Fibroblast of villous mesenchyme (primary cell): ENCODE measurements around the gene RSBN1L. TPM values are rescaled to one million over a fixed set of nuclear protein-coding genes. Genes with fewer than 3 reads are reported as not detected.
A peak's percentile ranks its signal among the peaks of the same experiment; 100 is the strongest.

Source experiments
- DNase-seq: peaks from one replicate; pipeline ENCODE4 v3.0.0-alpha.2; 2010; ENCODE audit warnings: low read depth
- H3K4me3 ChIP-seq: 2 replicates; pipeline ENCODE4 v1.5.1; 2011; ENCODE audit warnings: low read depth, mild to moderate bottlenecking, low read length
- total RNA-seq: library from RNA; depleted of rRNA; stranded (reverse); fragments of >200 nt; gene quantifications from 2 replicates; pipeline ENCODE4 v1.2.3, GENCODE V29; 2012
- TF ChIP-seq, protein P1 (sequence below): IDR thresholded peaks from 2 replicates; pipeline ENCODE4 v1.5.1; 2012; ENCODE audit warnings: low read depth, mild to moderate bottlenecking, low read length; ENCODE audit not compliant: insufficient read depth

The RSBN1L gene
- total RNA-seq, 1 donor, result 25.0 TPM

DNA sequence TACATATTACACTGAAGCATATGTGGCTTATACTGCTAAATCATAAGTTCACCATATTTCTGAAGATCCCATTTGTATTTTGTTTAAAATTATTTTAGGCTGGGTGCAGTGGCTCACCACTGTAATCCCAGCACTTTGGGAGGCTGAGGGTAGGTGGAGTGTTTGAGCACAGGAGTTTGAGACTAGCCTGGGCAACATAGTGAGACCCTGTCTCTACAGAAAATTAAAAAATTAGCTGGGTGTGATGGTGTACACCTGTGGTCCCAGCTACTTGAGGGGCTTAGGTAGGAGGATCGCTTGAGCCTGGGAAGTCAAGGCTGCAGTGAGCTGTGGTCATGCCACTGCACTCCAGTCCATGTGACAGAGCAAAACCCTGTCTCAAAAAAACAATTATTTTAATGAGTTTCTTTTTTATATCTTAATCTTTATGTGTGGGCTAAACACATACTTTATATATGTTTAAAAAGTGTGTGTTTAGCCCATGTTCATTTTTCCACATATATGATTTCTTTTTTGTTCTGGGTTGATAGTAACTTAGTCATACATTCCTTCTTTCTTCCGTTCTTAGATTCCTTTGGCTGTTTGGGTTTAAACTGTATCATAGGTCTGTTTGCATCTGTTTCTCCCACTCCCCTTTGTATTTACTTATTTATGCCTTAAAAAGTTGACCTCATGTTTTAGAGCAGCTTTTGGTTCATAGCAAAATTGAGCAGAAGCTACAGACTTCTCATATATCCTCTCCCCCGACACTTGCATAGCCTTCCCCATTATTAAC, 33.5 kb downstream of the RSBN1L start:
- DNase-seq, result peak; percentile 13
- TF ChIP-seq, protein P1, sequence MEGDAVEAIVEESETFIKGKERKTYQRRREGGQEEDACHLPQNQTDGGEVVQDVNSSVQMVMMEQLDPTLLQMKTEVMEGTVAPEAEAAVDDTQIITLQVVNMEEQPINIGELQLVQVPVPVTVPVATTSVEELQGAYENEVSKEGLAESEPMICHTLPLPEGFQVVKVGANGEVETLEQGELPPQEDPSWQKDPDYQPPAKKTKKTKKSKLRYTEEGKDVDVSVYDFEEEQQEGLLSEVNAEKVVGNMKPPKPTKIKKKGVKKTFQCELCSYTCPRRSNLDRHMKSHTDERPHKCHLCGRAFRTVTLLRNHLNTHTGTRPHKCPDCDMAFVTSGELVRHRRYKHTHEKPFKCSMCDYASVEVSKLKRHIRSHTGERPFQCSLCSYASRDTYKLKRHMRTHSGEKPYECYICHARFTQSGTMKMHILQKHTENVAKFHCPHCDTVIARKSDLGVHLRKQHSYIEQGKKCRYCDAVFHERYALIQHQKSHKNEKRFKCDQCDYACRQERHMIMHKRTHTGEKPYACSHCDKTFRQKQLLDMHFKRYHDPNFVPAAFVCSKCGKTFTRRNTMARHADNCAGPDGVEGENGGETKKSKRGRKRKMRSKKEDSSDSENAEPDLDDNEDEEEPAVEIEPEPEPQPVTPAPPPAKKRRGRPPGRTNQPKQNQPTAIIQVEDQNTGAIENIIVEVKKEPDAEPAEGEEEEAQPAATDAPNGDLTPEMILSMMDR, result no peak
- no peak overlapping the region for H3K4me3 ChIP-seq

DNA sequence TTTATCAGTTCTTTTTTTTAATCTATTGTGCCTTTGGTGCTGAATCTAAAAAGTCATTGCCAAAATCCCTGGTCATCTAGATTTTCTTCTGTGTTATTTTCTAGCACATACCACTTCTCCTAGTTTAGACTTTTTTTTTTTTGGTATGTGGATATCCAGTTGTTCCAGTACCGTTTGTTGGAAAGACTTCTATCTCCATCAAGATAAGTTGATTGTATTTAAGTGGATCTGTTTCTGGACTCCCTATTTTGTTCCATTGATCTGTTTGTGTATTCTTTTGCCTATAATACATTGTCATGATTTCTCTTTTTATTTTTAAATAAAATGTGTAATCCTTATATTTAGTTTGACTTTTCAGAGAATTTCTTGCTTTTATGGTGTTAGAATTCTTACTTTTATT, 35.5 kb downstream of the RSBN1L start:
- TF ChIP-seq, protein P1, result no peak
- DNase-seq, result no peak

DNA sequence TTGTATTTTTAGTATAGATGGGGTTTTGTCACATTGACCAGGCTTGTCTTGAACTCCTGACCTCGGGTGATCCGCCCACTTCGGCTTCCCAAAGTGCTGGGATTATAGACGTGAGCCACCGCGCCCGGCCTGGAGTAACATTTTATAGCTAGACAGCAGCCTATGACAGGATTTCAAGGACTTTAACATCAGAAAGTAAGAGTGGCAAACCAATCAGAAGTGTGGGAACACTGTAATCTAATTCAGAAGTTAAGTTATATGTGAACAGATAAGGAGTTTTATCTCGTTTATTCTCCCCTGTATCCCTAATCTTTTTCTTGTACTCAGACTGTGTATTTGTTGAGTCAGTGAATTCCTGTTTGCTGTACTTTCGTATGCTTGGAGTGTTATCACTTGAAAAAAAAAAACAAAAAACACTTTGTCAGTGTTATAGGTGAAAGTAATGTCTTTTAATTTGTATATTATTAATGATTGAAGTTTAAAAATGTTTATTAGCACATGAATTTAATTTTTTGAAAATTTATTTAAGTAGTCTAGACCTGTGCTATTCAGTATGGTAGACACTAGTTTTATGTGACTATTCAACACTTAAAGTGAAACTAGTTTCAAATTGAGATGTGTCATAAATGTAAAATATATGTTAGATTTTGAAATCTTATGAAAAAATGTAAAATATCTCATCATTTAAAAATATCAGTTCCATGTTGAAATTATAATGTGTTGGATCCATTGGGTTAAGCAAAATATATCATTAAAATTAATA, 38.6 kb downstream of the RSBN1L start:
- no peak overlapping the region for H3K4me3 ChIP-seq
- TF ChIP-seq, protein P1, result no peak
- DNase-seq, result peak; percentile 80

More for the DNA sequence above, 35.5 kb downstream of the RSBN1L start:
- H3K4me3 ChIP-seq, result no peak overlapping the region

DNA sequence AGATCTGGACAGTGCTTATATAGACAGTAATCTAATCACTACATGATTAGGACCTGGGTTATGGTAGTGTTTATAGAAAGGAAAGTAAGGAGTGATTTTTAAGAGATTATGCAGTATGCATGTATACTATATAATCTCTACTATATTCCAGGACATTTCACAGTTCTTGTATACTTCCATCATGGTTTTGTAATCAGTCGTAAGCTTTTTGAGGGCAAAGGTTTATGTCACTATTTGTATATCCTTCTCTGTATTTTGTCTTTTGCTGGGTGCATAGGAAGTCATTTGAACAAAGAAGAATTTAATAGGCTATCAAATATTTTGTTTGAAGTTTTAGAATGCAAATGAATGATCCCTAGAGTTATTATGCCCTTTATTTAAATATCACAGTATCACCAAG, 39.2 kb downstream of the RSBN1L start:
- TF ChIP-seq, protein P1, result no peak
- no peak overlapping the region for H3K4me3 ChIP-seq
- peak; percentile 48 for DNase-seq

DNA sequence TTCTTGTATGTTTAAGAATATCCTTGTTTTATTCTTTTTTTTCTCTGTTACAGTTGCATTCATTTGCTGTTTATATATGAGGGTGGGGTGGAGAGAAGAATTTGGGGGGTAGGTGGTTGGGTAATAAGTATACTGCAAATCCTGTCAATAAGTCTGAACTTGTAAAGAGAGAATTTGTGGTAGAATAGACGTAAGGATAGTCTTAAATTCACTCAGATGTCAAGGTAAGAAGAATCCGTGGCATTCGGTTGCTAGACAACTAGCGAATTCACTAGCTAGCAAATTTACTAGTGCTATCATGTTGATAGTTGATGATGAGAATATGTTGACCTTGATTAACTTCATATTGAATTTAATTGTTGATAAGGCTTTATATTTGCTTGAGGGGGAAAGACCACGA, 40.7 kb downstream of the RSBN1L start:
- TF ChIP-seq, protein P1, result no peak
- DNase-seq, result no peak
- no peak overlapping the region for H3K4me3 ChIP-seq

DNA sequence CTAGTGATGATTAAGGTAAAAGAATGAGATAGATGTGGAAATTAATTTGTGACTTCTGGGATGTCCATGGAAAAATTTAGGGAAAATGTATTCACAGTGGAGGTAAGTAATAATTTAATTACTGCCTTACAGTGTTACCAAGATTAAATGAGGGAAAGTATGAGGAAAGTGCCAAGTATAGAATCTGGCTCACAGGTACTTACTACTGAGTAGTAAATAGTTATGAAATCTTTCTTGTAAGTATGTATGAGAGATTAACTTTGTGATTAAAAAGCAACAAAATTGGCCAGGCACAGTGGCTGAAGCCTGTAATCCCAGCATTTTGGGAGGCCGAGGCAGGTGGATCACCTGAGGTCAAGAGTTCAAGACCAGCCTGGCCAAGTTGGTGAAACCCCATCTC, 42.1 kb downstream of the RSBN1L start:
- no peak for DNase-seq
- no peak overlapping the region for H3K4me3 ChIP-seq
- TF ChIP-seq, protein P1, result no peak

DNA sequence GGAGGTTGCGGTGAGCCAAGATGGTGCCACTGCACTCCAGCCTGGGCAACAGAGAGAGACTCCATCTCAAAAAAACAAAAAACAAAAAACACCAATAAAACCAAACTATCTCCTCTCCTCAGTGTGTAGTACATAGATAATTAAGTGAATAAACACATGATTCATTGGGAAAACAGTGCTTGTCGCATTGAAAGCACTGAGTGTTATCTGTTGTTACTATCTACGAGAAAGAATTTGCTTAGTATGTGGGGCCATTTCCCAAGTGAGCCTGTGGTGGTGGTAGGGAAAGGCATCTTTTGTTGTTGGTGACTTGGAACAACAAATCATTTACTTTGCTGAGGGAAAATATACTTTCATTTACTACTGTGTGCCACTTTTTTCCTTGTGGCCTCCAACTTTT, 42.6 kb downstream of the RSBN1L start:
- H3K4me3 ChIP-seq, result no peak overlapping the region
- peak; percentile 88 for DNase-seq
- TF ChIP-seq, protein P1, result no peak
